Measurements from ENCODE around the gene HOXC9. TPM values are rescaled to one million over a fixed set of nuclear protein-coding genes. Genes with fewer than 3 reads are reported as not detected.

HOXC9 gene
- total and polyA plus RNA-seq, 12 donors = not detected

DNA sequence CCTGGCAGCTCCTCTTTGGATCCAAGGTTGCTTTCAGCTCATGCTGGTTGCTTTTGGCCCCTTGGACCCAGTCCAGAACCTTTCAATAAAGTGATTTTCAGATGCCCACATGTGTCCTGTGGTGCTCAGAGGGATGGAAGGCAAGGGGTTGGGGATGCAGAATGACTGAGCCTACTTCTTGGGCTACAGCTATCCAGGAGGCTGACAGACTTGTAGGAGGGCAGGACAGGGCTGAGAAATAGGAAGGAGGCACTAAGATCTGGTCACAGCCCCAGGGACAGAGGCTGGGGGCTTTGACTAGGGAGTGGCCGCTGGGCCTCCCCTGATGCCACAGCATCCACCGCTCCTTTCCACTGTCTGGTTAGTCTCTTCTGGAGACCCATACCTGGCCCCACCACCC, 28.3 kb upstream of the HOXC9 start:
- Histone ChIP-seq H3K4me1 (peaks cover 2 to 29% (median 16%) of the 10 kb centered on the region in 9 donors), H3K27ac (no peak overlapping the region), H3K4me3 (no peak overlapping the region), H3K9me3 (no peaks in the 10 kb centered on the region), H3K27me3 (peaks cover 74 to 100% (median 100%) of the 10 kb centered on the region in 7 donors), H3K36me3 (no peaks in the 10 kb centered on the region)
- DNase-seq (no peak), ATAC-seq (no peak)
- intact Hi-C loops (cut with DNase I) = no loop called here
- TF ChIP-seq, protein P1, sequence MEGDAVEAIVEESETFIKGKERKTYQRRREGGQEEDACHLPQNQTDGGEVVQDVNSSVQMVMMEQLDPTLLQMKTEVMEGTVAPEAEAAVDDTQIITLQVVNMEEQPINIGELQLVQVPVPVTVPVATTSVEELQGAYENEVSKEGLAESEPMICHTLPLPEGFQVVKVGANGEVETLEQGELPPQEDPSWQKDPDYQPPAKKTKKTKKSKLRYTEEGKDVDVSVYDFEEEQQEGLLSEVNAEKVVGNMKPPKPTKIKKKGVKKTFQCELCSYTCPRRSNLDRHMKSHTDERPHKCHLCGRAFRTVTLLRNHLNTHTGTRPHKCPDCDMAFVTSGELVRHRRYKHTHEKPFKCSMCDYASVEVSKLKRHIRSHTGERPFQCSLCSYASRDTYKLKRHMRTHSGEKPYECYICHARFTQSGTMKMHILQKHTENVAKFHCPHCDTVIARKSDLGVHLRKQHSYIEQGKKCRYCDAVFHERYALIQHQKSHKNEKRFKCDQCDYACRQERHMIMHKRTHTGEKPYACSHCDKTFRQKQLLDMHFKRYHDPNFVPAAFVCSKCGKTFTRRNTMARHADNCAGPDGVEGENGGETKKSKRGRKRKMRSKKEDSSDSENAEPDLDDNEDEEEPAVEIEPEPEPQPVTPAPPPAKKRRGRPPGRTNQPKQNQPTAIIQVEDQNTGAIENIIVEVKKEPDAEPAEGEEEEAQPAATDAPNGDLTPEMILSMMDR (IDR thresholded peaks at IDR 0.05) = no peak
- WGBS, 2 donors = 22 to 36% methylated on average over 2 of the region's 2 CpGs

DNA sequence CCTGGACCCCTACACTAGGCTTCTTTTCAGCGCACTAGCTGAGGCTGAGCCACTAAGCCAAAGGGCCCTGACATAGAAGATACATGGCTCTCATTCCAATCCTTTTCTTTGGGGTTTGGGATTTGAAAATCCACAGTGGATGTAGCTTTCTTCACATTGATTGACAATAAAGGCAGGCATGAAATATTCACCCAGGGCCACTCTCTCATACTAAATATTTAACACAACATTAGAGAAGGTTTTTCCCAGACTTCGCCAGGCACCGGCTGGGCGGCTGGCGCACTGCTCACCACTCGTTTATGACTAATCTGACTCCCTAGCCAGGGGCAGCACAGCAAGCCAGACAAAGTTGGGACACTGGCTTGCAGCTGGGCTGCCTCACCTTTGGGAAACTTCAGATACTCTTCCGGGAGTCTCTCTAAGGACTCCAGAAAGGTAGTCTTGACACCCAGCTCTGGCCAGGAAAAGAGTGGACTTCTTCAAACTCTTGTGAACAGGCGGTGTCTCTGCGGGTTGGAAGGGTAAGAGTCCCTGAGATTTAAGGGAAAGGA, 27.7 kb upstream of the HOXC9 start:
- ATAC-seq (no peak), DNase-seq (no peak)
- Histone ChIP-seq H3K4me1 (peaks cover 2 to 28% (median 16%) of the 10 kb centered on the region in 9 donors), H3K27ac (no peak overlapping the region), H3K4me3 (no peak overlapping the region), H3K36me3 (no peaks in the 10 kb centered on the region), H3K9me3 (no peaks in the 10 kb centered on the region), H3K27me3 (peaks cover 77 to 100% (median 100%) of the 10 kb centered on the region in 7 donors)
- intact Hi-C loops (cut with DNase I) = no loop called here
- TF ChIP-seq, protein P1 (IDR thresholded peaks at IDR 0.05) = no peak
- WGBS, 2 donors = 23 to 25% methylated on average over 9 of the region's 9 CpGs

DNA sequence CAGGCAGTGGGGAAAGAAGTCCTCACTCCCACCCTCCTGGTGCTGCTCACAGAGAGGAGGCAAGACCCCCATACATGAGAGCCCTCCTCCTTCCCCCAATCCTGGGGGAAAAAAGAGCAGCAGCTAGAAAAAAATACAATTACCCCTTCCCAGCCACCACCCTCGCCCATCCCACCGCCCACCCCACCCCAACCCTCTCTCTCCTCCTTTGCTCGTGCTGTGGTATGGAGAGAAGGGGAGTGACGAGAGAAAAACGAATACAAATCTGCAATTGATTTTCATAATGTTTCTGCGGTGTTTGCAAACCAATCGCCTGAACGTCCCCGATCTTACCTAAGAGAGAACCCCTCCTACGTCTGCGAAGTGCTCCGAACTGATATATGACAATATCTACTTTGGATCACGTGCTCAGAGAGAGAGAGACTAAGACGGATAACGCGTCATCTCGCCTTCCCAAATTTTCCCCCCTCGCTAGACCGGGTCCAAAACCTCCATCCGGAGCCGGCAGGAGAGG, 27.2 kb upstream of the HOXC9 start, which contains the start of gene HOXC11:
TSS of gene HOXC11 (plus strand) at position 405 of the 514 bp plus-strand sequence. CDS start 116 bp downstream, outside the sequence.
- intact Hi-C loops (cut with DNase I) = no loop called here
- Histone ChIP-seq H3K9me3 (no peaks in the 10 kb centered on the region), H3K27me3 (peaks cover 77 to 100% (median 100%) of the 10 kb centered on the region in 7 donors), H3K36me3 (no peaks in the 10 kb centered on the region), H3K4me3 (peak within 1 kb of the TSS in 3 of 10 donors; percentile 2 to 37 (median 12)), H3K27ac (no peak within 1 kb of the TSS), H3K4me1 (peaks cover 2 to 28% (median 16%) of the 10 kb centered on the region in 9 donors)
- TF ChIP-seq, protein P1 (IDR thresholded peaks at IDR 0.05) = no peak
- ATAC-seq = no peak
- no peak for DNase-seq
- 5 to 7% methylated on average over 21 of the region's 21 CpGs for WGBS, 2 donors

DNA sequence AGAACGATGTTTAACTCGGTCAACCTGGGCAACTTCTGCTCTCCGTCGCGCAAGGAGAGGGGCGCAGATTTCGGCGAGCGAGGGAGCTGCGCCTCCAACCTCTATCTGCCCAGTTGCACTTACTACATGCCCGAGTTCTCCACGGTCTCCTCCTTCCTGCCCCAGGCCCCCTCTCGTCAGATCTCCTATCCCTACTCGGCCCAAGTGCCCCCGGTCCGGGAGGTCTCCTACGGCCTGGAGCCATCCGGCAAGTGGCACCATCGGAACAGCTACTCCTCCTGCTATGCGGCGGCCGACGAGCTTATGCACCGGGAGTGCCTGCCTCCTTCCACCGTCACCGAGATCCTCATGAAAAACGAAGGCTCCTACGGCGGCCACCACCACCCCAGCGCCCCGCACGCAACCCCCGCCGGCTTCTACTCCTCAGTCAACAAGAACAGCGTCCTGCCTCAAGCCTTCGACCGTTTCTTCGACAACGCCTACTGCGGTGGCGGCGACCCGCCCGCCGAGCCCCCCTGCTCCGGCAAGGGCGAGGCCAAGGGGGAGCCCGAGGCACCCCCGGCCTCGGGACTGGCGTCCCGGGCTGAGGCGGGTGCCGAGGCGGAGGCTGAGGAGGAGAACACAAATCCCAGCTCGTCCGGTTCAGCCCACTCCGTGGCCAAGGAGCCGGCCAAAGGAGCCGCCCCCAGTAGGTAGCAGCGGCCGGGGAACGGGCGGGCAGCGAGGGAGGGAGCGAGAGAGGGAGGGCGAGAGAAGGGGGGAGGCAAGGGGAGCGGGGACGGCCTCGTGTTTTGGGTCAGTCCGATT, 26.5 kb upstream of the HOXC9 start:
- 1 to 2% methylated on average over 71 of the region's 71 CpGs for WGBS, 2 donors
- TF ChIP-seq, protein P1 (IDR thresholded peaks at IDR 0.05) = no peak
- intact Hi-C loops (cut with DNase I) = no loop called here
- Histone ChIP-seq H3K36me3 (no peaks in the 10 kb centered on the region), H3K27ac (no peak overlapping the region), H3K4me3 (peak overlapping the region in 3 of 10 donors; percentile 2 to 37 (median 12)), H3K9me3 (no peaks in the 10 kb centered on the region), H3K27me3 (peaks cover 80 to 100% (median 100%) of the 10 kb centered on the region in 7 donors), H3K4me1 (peaks cover 2 to 28% (median 16%) of the 10 kb centered on the region in 9 donors)
- no peak for DNase-seq
- ATAC-seq = peak in 1 of 8 donors; percentile 38

Data from heart right ventricle (tissue), 16 donors.